ENCODE measurements around the gene ANKRD62.

The ANKRD62 gene

DNA sequence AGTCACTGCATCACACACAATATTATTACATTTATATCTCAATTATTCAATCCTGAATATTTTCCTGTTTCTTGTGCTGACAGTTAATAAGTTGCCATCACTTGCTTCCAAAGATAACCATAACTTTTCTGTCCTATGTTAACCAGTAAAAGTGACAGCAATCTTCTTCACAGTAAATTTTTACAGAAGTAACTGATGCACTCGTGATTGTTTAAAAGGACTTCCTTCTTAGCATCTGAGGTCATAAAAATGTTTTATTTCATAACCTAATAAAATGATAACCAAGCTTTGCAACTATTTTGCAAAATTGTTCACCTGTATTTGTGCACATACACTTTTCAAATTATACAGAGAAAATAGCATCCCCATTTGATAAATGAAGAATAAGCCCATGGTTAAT lies 20.6 kb upstream of the ANKRD62 start:
- TF ChIP-seq TAF1 (IDR thresholded peaks at IDR 0.05; ENCODE audit: borderline replicate concordance, insufficient read depth, low read length) = no peak
- no peak for TF ChIP-seq FOXP2 (optimal IDR thresholded peaks at IDR 0.05; ENCODE audit: borderline replicate concordance, extremely low read depth, extremely low read length, insufficient read depth)
- no peak for TF ChIP-seq SIN3A (IDR thresholded peaks at IDR 0.05; ENCODE audit: borderline replicate concordance, insufficient read depth, low read length)
- TF ChIP-seq, protein P1, sequence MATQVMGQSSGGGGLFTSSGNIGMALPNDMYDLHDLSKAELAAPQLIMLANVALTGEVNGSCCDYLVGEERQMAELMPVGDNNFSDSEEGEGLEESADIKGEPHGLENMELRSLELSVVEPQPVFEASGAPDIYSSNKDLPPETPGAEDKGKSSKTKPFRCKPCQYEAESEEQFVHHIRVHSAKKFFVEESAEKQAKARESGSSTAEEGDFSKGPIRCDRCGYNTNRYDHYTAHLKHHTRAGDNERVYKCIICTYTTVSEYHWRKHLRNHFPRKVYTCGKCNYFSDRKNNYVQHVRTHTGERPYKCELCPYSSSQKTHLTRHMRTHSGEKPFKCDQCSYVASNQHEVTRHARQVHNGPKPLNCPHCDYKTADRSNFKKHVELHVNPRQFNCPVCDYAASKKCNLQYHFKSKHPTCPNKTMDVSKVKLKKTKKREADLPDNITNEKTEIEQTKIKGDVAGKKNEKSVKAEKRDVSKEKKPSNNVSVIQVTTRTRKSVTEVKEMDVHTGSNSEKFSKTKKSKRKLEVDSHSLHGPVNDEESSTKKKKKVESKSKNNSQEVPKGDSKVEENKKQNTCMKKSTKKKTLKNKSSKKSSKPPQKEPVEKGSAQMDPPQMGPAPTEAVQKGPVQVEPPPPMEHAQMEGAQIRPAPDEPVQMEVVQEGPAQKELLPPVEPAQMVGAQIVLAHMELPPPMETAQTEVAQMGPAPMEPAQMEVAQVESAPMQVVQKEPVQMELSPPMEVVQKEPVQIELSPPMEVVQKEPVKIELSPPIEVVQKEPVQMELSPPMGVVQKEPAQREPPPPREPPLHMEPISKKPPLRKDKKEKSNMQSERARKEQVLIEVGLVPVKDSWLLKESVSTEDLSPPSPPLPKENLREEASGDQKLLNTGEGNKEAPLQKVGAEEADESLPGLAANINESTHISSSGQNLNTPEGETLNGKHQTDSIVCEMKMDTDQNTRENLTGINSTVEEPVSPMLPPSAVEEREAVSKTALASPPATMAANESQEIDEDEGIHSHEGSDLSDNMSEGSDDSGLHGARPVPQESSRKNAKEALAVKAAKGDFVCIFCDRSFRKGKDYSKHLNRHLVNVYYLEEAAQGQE (IDR thresholded peaks at IDR 0.05; ENCODE audit: insufficient read depth in 1 of 2, low read depth in 2 of 2, low read length in 2 of 2) = no peak

DNA sequence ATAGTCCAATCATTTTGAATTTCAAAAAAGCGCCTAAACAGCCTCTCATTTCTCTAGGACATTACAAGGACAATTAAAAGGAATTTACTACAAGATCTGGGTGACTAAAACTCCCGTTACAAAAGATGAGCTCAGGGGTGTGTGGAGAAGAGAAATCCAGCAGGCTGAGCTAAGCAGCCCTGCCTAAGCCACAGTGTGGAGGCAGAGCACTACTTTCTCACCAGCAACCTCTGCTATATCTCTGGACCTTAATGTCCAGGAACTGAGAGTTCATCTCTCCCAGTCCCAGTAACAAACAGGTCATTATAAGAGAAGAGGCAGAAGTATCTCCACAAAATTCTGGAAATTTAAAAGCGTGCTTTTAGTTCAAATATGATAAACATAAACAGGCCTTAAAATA lies 18.9 kb upstream of the ANKRD62 start:
- TF ChIP-seq SIN3A (IDR thresholded peaks at IDR 0.05; ENCODE audit: borderline replicate concordance, insufficient read depth, low read length) = no peak
- no peak for TF ChIP-seq TAF1 (IDR thresholded peaks at IDR 0.05; ENCODE audit: borderline replicate concordance, insufficient read depth, low read length)
- TF ChIP-seq POLR2AphosphoS5 (IDR thresholded peaks at IDR 0.05; ENCODE audit: low read depth, low read length) = no peak
- TF ChIP-seq, protein P1 (IDR thresholded peaks at IDR 0.05; ENCODE audit: insufficient read depth in 1 of 2, low read depth in 2 of 2, low read length in 2 of 2) = no peak
- no peak for TF ChIP-seq FOXP2 (optimal IDR thresholded peaks at IDR 0.05; ENCODE audit: borderline replicate concordance, extremely low read depth, extremely low read length, insufficient read depth)

DNA sequence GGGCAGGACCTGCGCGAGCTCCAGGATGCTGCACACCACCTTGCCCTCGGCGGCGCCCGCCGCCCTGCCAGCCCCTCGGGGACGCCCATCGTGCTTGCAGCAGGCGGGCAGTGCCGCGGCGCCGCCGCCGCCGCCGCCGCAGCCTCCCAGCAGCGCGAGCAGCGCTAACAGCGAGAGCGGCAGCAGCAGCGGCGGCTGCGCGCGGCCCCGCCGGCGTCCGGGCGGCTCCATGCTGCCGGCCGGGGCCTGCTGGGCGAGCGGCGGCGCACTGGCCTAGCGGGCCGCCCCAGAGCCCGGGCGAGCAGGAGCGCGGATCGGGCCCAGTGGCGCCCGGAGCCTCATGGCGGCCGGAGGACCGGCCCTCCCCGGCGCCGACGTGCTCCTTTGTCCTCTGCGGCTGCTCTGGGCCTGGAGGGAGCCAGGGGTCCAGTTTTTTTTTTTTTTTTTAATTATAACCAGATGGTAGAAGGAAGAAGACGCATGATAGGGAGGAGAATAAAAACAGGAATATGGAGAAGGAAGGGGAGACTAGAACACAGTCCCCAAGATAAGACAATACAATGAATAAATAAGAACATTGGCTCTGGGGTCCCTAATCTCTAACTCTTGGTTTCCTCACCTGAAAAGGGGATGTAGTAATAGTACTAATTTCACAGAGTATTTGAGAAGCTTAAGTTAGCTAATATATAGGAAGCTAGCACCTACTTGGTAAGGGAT lies 17.1 kb upstream of the ANKRD62 start:
- no peak for TF ChIP-seq FOXP2 (optimal IDR thresholded peaks at IDR 0.05; ENCODE audit: borderline replicate concordance, extremely low read depth, extremely low read length, insufficient read depth)
- no peak for TF ChIP-seq TAF1 (IDR thresholded peaks at IDR 0.05; ENCODE audit: borderline replicate concordance, insufficient read depth, low read length)

DNA sequence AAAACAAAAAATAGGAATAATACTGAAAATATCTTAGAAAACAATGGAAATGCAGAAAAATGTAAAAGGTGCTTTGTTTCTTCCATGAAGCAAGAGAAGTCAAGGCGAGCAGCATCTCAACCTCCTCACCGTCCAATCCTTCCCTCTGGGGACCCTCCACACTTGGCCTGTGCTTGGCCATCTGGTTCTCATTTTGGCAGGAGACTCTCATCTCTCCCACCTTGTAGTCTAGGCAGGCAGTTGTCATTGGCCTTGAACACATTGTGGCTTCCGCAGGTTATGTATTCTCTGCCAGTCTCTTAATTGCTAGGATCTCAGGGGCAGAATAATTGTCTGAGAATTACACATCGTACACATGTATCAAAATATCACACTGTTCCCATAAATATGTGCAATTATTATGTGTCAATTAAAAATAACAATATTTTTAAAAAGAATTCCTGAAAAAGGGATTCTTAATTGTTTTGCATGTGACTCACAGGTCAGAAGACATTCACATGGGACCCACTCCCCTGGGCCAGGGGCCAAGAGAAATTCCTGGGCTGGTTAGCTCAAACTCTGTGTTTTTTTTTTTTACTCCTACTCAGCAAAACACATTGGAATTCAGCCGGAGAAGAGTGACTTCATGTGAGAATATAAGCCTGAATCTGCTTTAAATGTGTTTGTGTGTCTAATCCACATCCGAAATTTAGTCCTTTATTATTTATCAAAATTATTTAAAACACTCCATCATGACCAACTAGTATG lies 14.0 kb upstream of the ANKRD62 start:
- TF ChIP-seq POLR2AphosphoS5 (IDR thresholded peaks at IDR 0.05; ENCODE audit: low read depth, low read length) = no peak
- no peak for TF ChIP-seq SIN3A (IDR thresholded peaks at IDR 0.05; ENCODE audit: borderline replicate concordance, insufficient read depth, low read length)
- TF ChIP-seq, protein P1 (IDR thresholded peaks at IDR 0.05; ENCODE audit: insufficient read depth in 1 of 2, low read depth in 2 of 2, low read length in 2 of 2) = no peak
- no peak for TF ChIP-seq FOXP2 (optimal IDR thresholded peaks at IDR 0.05; ENCODE audit: borderline replicate concordance, extremely low read depth, extremely low read length, insufficient read depth)
- TF ChIP-seq TAF1 (IDR thresholded peaks at IDR 0.05; ENCODE audit: borderline replicate concordance, insufficient read depth, low read length) = no peak

DNA sequence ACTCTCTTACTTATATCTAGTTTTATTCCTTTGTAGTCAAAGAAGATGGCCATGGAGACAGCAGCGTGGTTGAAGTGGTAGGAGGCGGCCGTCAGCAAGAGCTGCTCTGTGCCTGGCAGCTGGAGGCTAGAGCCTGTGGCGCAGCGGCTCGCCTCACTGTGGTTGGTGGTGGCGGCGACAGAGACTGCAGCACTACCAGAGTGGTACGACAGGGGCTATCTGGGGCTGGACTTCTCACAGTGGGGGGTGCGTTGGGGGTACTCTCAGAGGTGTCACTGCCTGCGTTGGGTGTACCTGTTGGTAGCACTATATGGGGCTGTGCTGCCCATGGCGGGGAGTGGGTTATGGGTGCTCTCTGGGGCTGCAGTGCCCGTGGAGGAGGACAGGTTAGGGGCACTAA lies 8.5 kb upstream of the ANKRD62 start:
- no peak for TF ChIP-seq POLR2AphosphoS5 (IDR thresholded peaks at IDR 0.05; ENCODE audit: low read depth, low read length)
- TF ChIP-seq SIN3A (IDR thresholded peaks at IDR 0.05; ENCODE audit: borderline replicate concordance, insufficient read depth, low read length) = no peak
- TF ChIP-seq TAF1 (IDR thresholded peaks at IDR 0.05; ENCODE audit: borderline replicate concordance, insufficient read depth, low read length) = no peak
- TF ChIP-seq, protein P1 (IDR thresholded peaks at IDR 0.05; ENCODE audit: insufficient read depth in 1 of 2, low read depth in 2 of 2, low read length in 2 of 2) = no peak
- no peak for TF ChIP-seq FOXP2 (optimal IDR thresholded peaks at IDR 0.05; ENCODE audit: borderline replicate concordance, extremely low read depth, extremely low read length, insufficient read depth)

Measured in PFSK-1 (cell line).